ENCODE data around the gene GABRA5. TPM values are rescaled to one million over a fixed set of nuclear protein-coding genes. Genes with fewer than 3 reads are reported as not detected.

Gene GABRA5
- total and polyA plus RNA-seq, 2 of the 8 experiments (the other 6 are each of a cell fraction or from before 2014, with no cell fraction given) = 15.0 to 29.6 TPM

DNA sequence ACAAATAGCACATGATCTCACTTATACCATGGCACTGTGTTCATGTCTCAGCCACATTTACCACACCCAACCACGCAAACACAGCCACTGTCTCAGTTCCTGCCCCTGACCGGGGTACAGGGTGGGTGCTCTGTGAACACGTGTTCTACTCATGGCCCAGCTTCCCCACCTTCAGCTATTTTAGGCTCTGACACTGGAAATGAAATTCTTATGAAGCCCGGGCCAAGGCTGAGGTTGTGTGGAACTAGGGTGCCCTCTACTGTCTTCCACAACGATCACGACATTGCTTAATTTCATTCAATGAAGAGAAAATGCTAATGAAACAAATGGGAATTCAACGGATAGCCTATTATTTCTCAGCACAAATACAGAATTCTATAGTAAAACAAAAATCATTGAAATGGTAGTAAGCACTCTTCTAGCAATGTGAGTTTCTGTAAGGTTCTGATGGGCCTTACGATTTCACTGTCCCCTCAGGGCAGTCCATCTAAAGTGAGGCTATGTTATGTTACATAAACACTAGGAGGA, 2.1 kb upstream of the GABRA5 start (continued):
- TF ChIP-seq, protein P1, sequence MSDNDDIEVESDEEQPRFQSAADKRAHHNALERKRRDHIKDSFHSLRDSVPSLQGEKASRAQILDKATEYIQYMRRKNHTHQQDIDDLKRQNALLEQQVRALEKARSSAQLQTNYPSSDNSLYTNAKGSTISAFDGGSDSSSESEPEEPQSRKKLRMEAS (IDR thresholded peaks at IDR 0.05) = peak; percentile 85
- TF ChIP-seq, protein P2, sequence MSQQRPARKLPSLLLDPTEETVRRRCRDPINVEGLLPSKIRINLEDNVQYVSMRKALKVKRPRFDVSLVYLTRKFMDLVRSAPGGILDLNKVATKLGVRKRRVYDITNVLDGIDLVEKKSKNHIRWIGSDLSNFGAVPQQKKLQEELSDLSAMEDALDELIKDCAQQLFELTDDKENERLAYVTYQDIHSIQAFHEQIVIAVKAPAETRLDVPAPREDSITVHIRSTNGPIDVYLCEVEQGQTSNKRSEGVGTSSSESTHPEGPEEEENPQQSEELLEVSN (IDR thresholded peaks at IDR 0.05) = peak; percentile 69
- TF ChIP-seq, protein P3, sequence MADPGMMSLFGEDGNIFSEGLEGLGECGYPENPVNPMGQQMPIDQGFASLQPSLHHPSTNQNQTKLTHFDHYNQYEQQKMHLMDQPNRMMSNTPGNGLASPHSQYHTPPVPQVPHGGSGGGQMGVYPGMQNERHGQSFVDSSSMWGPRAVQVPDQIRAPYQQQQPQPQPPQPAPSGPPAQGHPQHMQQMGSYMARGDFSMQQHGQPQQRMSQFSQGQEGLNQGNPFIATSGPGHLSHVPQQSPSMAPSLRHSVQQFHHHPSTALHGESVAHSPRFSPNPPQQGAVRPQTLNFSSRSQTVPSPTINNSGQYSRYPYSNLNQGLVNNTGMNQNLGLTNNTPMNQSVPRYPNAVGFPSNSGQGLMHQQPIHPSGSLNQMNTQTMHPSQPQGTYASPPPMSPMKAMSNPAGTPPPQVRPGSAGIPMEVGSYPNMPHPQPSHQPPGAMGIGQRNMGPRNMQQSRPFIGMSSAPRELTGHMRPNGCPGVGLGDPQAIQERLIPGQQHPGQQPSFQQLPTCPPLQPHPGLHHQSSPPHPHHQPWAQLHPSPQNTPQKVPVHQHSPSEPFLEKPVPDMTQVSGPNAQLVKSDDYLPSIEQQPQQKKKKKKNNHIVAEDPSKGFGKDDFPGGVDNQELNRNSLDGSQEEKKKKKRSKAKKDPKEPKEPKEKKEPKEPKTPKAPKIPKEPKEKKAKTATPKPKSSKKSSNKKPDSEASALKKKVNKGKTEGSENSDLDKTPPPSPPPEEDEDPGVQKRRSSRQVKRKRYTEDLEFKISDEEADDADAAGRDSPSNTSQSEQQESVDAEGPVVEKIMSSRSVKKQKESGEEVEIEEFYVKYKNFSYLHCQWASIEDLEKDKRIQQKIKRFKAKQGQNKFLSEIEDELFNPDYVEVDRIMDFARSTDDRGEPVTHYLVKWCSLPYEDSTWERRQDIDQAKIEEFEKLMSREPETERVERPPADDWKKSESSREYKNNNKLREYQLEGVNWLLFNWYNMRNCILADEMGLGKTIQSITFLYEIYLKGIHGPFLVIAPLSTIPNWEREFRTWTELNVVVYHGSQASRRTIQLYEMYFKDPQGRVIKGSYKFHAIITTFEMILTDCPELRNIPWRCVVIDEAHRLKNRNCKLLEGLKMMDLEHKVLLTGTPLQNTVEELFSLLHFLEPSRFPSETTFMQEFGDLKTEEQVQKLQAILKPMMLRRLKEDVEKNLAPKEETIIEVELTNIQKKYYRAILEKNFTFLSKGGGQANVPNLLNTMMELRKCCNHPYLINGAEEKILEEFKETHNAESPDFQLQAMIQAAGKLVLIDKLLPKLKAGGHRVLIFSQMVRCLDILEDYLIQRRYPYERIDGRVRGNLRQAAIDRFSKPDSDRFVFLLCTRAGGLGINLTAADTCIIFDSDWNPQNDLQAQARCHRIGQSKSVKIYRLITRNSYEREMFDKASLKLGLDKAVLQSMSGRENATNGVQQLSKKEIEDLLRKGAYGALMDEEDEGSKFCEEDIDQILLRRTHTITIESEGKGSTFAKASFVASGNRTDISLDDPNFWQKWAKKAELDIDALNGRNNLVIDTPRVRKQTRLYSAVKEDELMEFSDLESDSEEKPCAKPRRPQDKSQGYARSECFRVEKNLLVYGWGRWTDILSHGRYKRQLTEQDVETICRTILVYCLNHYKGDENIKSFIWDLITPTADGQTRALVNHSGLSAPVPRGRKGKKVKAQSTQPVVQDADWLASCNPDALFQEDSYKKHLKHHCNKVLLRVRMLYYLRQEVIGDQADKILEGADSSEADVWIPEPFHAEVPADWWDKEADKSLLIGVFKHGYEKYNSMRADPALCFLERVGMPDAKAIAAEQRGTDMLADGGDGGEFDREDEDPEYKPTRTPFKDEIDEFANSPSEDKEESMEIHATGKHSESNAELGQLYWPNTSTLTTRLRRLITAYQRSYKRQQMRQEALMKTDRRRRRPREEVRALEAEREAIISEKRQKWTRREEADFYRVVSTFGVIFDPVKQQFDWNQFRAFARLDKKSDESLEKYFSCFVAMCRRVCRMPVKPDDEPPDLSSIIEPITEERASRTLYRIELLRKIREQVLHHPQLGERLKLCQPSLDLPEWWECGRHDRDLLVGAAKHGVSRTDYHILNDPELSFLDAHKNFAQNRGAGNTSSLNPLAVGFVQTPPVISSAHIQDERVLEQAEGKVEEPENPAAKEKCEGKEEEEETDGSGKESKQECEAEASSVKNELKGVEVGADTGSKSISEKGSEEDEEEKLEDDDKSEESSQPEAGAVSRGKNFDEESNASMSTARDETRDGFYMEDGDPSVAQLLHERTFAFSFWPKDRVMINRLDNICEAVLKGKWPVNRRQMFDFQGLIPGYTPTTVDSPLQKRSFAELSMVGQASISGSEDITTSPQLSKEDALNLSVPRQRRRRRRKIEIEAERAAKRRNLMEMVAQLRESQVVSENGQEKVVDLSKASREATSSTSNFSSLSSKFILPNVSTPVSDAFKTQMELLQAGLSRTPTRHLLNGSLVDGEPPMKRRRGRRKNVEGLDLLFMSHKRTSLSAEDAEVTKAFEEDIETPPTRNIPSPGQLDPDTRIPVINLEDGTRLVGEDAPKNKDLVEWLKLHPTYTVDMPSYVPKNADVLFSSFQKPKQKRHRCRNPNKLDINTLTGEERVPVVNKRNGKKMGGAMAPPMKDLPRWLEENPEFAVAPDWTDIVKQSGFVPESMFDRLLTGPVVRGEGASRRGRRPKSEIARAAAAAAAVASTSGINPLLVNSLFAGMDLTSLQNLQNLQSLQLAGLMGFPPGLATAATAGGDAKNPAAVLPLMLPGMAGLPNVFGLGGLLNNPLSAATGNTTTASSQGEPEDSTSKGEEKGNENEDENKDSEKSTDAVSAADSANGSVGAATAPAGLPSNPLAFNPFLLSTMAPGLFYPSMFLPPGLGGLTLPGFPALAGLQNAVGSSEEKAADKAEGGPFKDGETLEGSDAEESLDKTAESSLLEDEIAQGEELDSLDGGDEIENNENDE (IDR thresholded peaks at IDR 0.05; ENCODE audit: insufficient replicate concordance, low read length) = peak; percentile 71

Data from H1 (cell line).